Tibial artery (tissue), 4 donors: Measurements from ENCODE around the gene C4A.
A peak's percentile ranks its signal among the peaks of the same experiment; 100 is the strongest.

ENCODE experiments used
- DNase-seq, 2 donors: peaks; one replicate each; pipeline ENCODE4 v3.0.0-alpha.2; 2019
- H3K27ac ChIP-seq, 2 donors: fragments of 200-600 bp; sonication (generic) in 1 of 2; 1 replicate in 1 of 2; 2 replicates in 1 of 2; pipeline ENCODE4 v1.5.1; 2018 to 2019; ENCODE audit warnings: mild to moderate bottlenecking in 1 of 2
- H3K27me3 ChIP-seq, 2 donors: fragments of 200-600 bp; sonication (generic) in 1 of 2; one replicate each; pipeline versions ENCODE4 v1.5.1 to v1.6.0; 2016 to 2019
- H3K36me3 ChIP-seq, 3 donors: fragments of 200-600 bp; sonication (generic) in 2 of 3; one replicate each; pipeline ENCODE4 v1.5.1; 2016 to 2019; ENCODE audit warnings: mild to moderate bottlenecking in 2 of 3
- H3K4me1 ChIP-seq, 4 donors: fragments of 200-600 bp; sonication (generic) in 2 of 4; 1 replicate in 3 of 4; 2 replicates in 1 of 4; pipeline ENCODE4 v1.5.1; 2016 to 2019
- H3K4me3 ChIP-seq, 2 donors: fragments of 200-600 bp; sonication (generic) in 1 of 2; 1 replicate in 1 of 2; 2 replicates in 1 of 2; pipeline ENCODE4 v1.5.1; 2018 to 2019; ENCODE audit warnings: mild to moderate bottlenecking in 2 of 2
- H3K9me3 ChIP-seq, 3 donors: fragments of 200-600 bp; sonication (generic) in 1 of 3; one replicate each; pipeline ENCODE4 v1.5.1; 2016 to 2019
- CTCF ChIP-seq, 2 experiments: fragments of 200-600 bp in 1 of 2; fragments of 450-650 bp in 1 of 2; IDR thresholded peaks; one replicate each; pipeline ENCODE4 v1.5.1; 2017 to 2019; ENCODE audit warnings: antibody characterized with exemption in 2 of 2, mild to moderate bottlenecking in 1 of 2, moderate library complexity in 1 of 2
- intact Hi-C: fragments of 100-400 bp; cut with DNase I; formaldehyde crosslinking; loops from one replicate; pipeline ENCODE4 v1.15.0; 2023; ENCODE audit warnings: low total_unique reads

Gene C4A

GRCh38 chr6:31948306-31948705 is 33.6 kb upstream of the C4A start:
- H3K27me3 ChIP-seq: no peaks in the 10 kb centered on the region
- no peak for DNase-seq
- H3K4me3 ChIP-seq: no peak overlapping the region
- no peak overlapping the region for H3K27ac ChIP-seq
- intact Hi-C loops: no loop called here
- peaks cover 0 to 27% (median 21%) of the 10 kb centered on the region in 4 donors for H3K4me1 ChIP-seq
- peaks cover 12 to 29% (median 17%) of the 10 kb centered on the region in 3 donors for H3K36me3 ChIP-seq
- H3K9me3 ChIP-seq: no peaks in the 10 kb centered on the region
- no peak for TF ChIP-seq CTCF (IDR thresholded peaks at IDR 0.05)

- H3K36me3 ChIP-seq: peaks cover 18 to 35% (median 23%) of the 10 kb centered on the region in 3 donors
- TF ChIP-seq CTCF (IDR thresholded peaks at IDR 0.05): no peak
- no peak for DNase-seq
- no peak overlapping the region for H3K27ac ChIP-seq
- H3K4me1 ChIP-seq: peaks cover 0 to 27% (median 21%) of the 10 kb centered on the region in 4 donors
- intact Hi-C loops: no loop called here
- H3K9me3 ChIP-seq: no peaks in the 10 kb centered on the region
- no peaks in the 10 kb centered on the region for H3K27me3 ChIP-seq
- H3K4me3 ChIP-seq: no peak overlapping the region
Observed at GRCh38 chr6:31948753-31949413, 33.0 kb upstream of the C4A start.

- peaks cover 30 to 47% (median 35%) of the 10 kb centered on the region in 3 donors for H3K36me3 ChIP-seq
- intact Hi-C loops: loop anchor here (5.0 kb wide), 1 partner anchor 43 kb away; no protein-coding TSS in a partner anchor
- no peaks in the 10 kb centered on the region for H3K27me3 ChIP-seq
- TF ChIP-seq CTCF (IDR thresholded peaks at IDR 0.05): no peak
- H3K9me3 ChIP-seq: no peaks in the 10 kb centered on the region
- H3K4me1 ChIP-seq: peaks cover 0 to 22% (median 18%) of the 10 kb centered on the region in 4 donors
- no peak overlapping the region for H3K4me3 ChIP-seq
- no peak for DNase-seq
- H3K27ac ChIP-seq: no peak overlapping the region
Observed at GRCh38 chr6:31949926-31950548, 31.8 kb upstream of the C4A start.

- Histone ChIP-seq H3K4me1 (peaks cover 0 to 4% (median under 1%) of the 10 kb centered on the region in 4 donors), H3K9me3 (no peaks in the 10 kb centered on the region), H3K36me3 (peaks cover 50 to 69% (median 55%) of the 10 kb centered on the region in 3 donors), H3K27ac (peak overlapping the region in 1 of 2 donors; percentile 51), H3K27me3 (no peaks in the 10 kb centered on the region), H3K4me3 (no peak overlapping the region)
- peak in 1 of 2 donors; percentile 45 for DNase-seq
- intact Hi-C loops: loop anchor here (5.0 kb wide), 1 partner anchor 45 kb away; no protein-coding TSS in a partner anchor
- peak; percentile 66 to 68 for TF ChIP-seq CTCF (IDR thresholded peaks at IDR 0.05)
Observed at GRCh38 chr6:31952140-31952805, 29.6 kb upstream of the C4A start.

- H3K27me3 ChIP-seq: no peaks in the 10 kb centered on the region
- peaks cover 50 to 69% (median 55%) of the 10 kb centered on the region in 3 donors for H3K36me3 ChIP-seq
- H3K4me1 ChIP-seq: peaks cover 0 to 10% (median 6%) of the 10 kb centered on the region in 4 donors
- no peaks in the 10 kb centered on the region for H3K9me3 ChIP-seq
- peak overlapping the region in 1 of 2 donors; percentile 51 for H3K27ac ChIP-seq
- H3K4me3 ChIP-seq: no peak overlapping the region
- no peak for DNase-seq
- intact Hi-C loops: loop anchor here (5.0 kb wide), 1 partner anchor 46 kb away; no protein-coding TSS in a partner anchor
- TF ChIP-seq CTCF (IDR thresholded peaks at IDR 0.05): no peak
Observed at GRCh38 chr6:31952890-31953289, 29.0 kb upstream of the C4A start.
